GM12892 (cell line): ENCODE results near the gene GAD1.

Experiments
- POLR2A ChIP-seq: IDR thresholded peaks from 2 replicates; pipeline ENCODE4 v1.6.1; 2011; ENCODE audit warnings: low read depth, low read length, control low read depth
- POLR2AphosphoS5 ChIP-seq: IDR thresholded peaks from 2 replicates; pipeline ENCODE4 v1.6.1; 2011; ENCODE audit warnings: low read depth, low read length, control low read depth
- TAF1 ChIP-seq: IDR thresholded peaks from 2 replicates; pipeline ENCODE4 v1.6.1; 2011; ENCODE audit warnings: low read depth, mild to moderate bottlenecking, control low read depth, low read length, borderline replicate concordance

DNA sequence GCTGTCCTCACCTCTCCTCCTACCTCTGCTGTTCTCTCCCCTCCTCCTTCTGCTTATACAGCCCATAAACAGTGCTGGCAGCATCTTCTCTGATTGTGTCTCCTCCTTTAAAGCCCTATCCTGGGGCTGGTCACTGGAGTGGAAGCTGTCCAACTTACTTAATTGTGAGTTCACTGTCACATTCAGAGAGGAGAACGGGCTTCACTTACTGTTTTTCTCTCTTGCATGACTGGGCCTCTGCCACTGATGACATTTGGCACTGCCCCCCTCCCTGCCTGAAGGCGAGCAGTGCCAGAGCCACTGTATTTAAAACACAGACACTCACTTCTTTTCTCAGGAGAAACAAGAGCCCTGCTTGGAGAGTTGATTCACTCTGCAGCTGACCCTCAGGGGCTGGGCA lies 12.3 kb downstream of the GAD1 start:
- no peak for TF ChIP-seq POLR2A
- no peak for TF ChIP-seq POLR2AphosphoS5
- no peak for TF ChIP-seq TAF1
